ENCODE results near the gene GFER.
"Not testable (repeated sequence)": the region's sequence is repeated elsewhere in the genome, so short reads cannot be mapped to it uniquely, and the experiment has no call there.

The GFER gene

GRCh38 chr16:1957434-1958142 is 26.4 kb upstream of the GFER start:
- not testable (repeated sequence) for DNase-seq (ENCODE audit: low read depth in 3 of 3)

DNA sequence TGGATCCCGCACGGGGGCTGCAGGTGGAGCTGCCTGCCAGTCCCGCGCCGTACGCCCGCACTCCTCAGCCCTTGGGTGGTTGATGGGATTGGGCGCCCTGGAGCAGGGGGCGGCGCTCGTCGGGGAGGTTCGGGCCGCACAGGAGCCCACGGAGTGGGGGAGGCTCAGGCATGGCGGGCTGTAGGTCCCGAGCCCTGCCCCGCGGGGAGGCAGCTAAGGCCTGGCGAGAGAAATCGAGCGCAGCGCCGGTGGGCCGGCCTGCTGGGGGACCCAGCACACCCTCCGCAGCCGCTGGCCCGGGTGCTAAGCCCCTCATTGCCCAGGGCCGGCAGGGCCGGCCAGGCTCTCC is 25.9 kb upstream of the GFER start:
- not testable (repeated sequence) for DNase-seq (ENCODE audit: low read depth in 3 of 3)

GRCh38 chr16:1958715-1959268 is 25.2 kb upstream of the GFER start:
- no peak for DNase-seq (ENCODE audit: low read depth in 3 of 3)

DNA sequence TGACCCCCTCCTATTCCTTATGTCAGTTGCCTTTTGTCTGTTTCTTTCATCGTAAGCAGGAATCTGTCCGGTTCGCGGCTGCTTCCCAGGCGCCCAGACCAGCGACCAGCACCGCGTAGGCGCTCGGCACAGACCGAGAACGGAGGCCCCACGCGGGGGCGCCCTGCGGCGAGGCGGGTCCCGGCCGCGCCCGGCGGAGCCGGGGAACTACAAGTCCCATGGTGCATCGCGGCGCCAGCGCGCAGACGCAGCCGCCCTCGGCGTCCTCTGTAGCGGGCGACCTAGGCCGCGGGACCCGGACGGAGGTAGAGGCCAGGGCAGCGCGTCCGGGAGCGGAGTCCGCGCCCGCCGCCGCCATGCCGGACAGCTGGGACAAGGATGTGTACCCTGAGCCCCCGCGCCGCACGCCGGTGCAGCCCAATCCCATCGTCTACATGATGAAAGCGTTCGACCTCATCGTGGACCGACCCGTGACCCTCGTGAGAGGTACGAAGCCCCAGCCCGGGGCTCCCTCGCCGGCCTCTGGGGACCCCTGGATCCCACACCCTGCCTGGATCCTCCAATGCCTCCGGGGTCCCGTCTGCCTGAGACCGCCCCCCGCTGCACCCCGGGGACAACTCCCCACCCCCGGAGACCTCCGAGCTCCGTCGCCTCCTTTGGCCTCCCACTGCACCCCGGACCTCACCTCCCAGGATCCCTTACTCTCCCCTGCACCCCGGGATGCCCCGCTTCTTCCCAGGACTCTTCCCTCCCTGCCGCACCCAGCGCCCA is 24.5 kb upstream of the GFER start, which contains the start of gene NDUFB10:
Gene NDUFB10, plus strand, starts transcription at position 270 of the 771 bp plus-strand sequence. Its CDS starts 87 bp downstream, at position 357.
- DNase-seq (ENCODE audit: low read depth in 3 of 3), result peak; percentile 83 to 93 (median 83)

DNA sequence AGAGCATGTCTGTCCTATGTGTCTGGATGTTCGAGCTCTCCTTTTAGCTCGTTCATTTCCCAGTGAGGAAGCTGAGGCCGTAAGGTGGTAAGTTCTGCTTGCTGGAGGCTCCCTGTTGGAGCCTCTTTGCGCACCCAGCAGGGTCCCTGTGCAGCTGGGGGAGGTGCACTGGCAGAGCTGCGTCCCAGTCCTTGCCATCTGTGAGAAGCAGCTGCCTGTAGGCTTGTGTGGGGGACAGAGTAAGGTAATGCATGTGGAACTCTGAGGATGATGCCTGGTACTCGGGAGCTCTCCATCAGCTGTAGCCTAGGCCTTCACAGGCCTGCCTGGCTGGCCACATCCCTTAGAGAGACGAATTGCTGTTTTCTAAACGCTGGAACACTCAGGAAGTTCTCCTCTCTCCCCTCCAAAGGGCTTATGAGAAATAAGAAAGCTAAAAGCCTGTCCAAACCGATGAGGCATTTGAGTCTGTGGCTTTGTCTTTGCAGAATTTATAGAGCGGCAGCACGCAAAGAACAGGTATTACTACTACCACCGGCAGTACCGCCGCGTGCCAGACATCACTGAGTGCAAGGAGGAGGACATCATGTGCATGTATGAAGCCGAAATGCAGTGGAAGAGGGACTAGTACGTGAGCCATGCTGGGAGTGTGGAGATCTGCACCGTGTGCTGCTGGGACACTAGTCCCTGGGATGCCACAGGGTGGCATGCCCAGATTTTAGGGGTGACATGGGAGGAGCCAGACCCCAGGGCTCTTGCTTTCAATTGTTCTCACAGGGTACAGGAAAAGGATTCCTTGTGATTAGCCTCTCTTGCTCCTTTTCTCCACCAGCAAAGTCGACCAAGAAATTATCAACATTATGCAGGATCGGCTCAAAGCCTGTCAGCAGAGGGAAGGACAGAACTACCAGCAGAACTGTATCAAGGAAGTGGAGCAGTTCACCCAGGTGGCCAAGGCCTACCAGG is 23.0 kb upstream of the GFER start:
- peak in 2 of 3 experiments; percentile 38 to 57 for DNase-seq (ENCODE audit: low read depth in 3 of 3)

GRCh38 chr16:1961651-1962067 is 22.3 kb upstream of the GFER start:
- no peak for DNase-seq (ENCODE audit: low read depth in 3 of 3)

DNA sequence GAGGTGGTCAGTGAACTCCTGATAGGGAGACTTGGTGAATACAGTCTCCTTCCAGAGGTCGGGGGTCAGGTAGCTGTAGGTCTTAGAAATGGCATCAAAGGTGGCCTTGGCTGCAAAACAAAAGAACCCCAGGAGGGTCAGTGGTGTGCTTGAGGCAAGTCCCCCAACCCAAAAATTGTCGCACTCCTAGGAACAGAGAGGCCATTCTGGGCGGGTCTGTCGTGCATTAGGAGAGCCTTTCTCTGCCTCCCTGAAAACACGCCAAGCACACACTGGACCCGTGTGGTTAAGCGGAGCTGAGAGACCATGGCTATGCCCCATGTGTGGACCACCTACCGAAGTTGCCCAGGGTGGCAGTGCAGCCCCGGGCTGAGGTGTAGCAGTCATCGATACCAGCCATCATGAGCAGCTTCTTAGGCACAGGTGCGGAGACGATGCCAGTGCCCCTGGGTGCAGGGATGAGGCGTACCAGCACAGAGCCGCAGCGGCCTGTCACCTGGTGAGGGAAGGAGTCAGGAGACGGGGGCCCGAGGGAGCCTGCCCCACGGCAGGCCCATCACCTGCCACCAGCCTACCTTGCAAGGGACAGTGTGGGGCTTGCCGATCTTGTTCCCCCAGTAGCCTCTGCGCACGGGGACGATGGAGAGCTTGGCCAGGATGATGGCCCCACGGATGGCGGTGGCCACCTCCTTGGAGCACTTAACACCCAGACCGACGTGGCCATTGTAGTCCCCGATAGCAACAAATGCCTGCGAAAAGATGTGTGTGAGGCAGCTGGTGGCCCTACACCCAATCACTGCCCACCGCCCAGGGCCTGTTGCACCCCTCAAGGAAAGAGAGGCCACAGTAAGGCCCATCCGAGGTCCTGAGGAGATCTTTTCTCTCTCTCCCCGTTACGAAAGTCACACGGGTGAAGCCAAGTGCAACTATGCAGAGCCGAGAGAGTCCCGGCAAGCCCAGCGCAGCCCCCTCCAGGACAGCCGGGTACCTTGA is 21.5 kb upstream of the GFER start:
- not testable (repeated sequence) for DNase-seq (ENCODE audit: low read depth in 3 of 3)

DNA sequence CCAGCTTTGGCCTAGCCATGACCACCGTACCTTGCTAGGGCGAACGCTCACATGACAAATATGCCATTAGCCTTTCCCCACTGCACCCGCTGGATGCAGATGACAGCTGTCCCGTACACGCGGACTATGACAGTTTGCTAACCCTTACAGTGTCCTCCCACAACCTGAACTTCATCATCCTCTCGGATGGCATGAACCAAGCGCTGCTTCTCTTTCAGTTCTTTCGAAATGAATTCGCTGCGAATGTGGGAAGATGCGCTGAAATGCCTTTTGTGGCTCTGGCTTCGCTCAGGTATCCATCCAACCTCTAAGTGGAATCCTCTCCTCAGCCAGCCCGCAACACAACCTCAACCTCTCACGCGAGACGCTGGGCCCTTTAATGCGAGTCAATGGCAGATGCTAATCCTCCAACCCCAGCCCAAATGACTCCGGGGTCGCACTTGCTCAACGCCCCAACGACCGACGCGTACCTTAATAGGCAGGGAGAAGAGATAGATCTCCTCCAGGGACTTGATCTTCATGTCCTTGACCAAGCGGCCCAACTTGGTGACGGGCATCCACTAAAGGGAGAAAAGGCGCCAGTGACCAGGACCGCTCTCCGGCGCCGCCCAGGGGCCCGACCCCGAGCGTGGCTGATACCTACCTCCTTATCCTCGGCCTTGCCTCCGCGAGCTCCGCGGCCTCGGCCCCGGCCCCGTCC is 20.0 kb upstream of the GFER start:
- DNase-seq (ENCODE audit: low read depth in 3 of 3), result peak in 1 of 3 experiments; percentile 42

- DNase-seq (ENCODE audit: low read depth in 3 of 3), result peak; percentile 96 to 99 (median 97)
Observed at GRCh38 chr16:1964506-1965395, 19.2 kb upstream of the GFER start, which contains the start of gene RPS2. RPS2 (minus strand) TSS chr16:1964826; CDS start chr16:1964625, 201 bp downstream.

- DNase-seq (ENCODE audit: low read depth in 3 of 3), result no peak
Observed at GRCh38 chr16:1965396-1966001, 18.5 kb upstream of the GFER start.

- no peak for DNase-seq (ENCODE audit: low read depth in 3 of 3)
Observed at GRCh38 chr16:1966460-1966859, 17.5 kb upstream of the GFER start, which contains the start of gene RNF151. RNF151 (plus strand) TSS chr16:1966856; CDS start chr16:1966882, 26 bp downstream.

GRCh38 chr16:1968146-1968953 is 15.6 kb upstream of the GFER start:
- no peak for DNase-seq (ENCODE audit: low read depth in 3 of 3)

DNA sequence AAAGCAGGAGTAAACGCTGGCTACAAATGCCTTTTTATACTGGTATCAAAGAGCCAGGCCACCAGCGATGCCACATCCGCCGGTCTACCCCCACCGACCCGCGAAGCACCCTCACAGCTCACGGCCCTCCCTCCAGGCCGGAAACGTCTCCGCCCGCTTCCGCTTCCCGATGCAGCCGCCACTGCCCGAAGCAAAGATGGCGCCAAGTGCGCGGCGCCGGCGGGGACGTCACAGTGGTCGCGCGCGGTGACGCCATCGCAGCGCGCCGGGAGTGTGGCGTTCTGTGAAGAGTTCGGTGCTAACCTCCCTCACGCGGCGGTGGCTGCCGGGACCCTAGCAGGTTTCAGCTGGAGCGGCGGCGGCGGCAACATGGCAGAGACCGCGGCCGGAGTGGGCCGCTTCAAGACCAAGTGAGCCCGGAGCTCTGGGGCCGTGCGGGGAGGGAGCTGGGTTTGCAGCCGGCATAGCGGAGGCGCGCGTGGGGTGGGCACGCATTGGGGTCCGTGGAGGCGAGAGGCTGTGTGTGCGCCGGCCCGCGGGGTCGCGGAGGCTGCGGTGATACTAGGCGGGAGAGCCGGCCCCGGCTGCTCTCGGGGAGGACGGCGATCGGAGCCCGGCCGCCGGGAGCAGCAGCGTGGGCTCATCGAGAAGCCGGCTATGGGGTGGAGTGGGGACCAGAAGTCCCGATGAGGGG is 12.1 kb upstream of the GFER start, which contains the start of gene TBL3:
Gene TBL3, plus strand, starts transcription at position 258 of the 694 bp plus-strand sequence. Its CDS starts 112 bp downstream, at position 370.
- peak; percentile 92 to 96 (median 93) for DNase-seq (ENCODE audit: low read depth in 3 of 3)

DNA sequence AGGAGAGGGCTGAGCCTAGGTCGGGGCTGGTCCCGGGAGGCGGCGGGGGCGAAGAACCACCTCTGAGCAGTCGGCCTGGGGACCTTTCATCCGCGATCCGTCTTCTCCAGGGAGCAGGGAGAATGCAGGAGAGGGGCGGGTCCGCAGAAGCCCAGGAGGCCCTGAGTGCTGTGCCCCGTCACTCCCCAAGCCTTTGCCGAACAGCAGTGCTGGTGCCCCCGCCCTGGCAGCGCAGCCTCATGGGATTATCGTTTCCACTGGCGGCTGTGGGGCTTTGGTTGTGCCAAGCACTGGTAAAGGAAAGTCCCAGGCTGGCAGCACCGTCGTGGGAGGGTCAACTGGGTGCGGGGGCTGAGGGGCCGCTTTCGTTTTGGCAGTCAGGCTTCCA is 11.5 kb upstream of the GFER start:
- no peak for DNase-seq (ENCODE audit: low read depth in 3 of 3)

DNA sequence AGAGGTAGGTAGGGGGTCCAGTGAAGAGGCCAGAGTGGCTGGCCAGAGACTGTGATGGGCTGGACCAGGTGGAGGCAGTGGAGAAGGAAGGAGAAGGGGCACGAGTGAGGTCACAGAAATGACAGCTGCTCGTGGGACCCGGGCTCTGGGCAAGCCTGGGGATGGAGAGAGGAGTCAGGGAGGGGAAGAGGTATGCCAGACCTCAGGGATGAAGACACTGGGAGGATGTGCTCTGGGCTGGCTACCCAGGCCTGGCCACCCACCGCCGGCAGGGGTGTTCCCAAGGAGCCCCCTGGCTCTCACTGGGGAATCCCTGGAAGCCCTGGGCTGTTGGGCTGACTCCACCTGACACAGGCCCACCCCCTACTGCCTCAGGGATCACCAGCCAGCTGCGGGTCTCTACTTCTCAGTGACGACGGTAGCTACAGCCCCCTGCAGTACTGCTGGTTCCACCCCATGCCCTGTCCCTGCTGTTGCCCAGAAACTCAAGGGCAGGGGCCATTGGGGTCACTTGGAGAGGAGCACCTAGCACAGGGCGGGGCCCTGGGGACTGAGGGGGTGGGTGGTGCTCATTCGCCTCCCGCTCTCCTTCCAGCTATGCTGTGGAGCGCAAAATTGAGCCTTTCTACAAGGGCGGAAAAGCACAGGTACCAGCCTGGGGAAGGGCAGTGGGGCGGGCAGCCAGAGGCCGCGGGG is 10.4 kb upstream of the GFER start:
- DNase-seq (ENCODE audit: low read depth in 3 of 3), result no peak
